Fibroblast of lung (primary cell): ENCODE measurements around the gene LPP. TPM values are rescaled to one million over a fixed set of nuclear protein-coding genes. Genes with fewer than 3 reads are reported as not detected.

Source experiments
- DNase-seq, 2 donors: peaks; one replicate each; pipeline versions ENCODE4 v3.0.0 to v3.0.0-alpha.2; 2010; ENCODE audit warnings: low read depth in 2 of 2
- H2AFZ ChIP-seq: 2 replicates; pipeline ENCODE4 v1.5.1; 2012; ENCODE audit warnings: low read length, control low read depth, inconsistent platforms
- H3K27ac ChIP-seq: 2 replicates; pipeline ENCODE4 v1.5.1; 2011; ENCODE audit warnings: low read length, control low read depth; ENCODE audit not compliant: insufficient read depth
- H3K27me3 ChIP-seq: 2 replicates; pipeline ENCODE4 v1.5.1; 2011; ENCODE audit warnings: mild to moderate bottlenecking, low read length; ENCODE audit not compliant: control insufficient read depth, insufficient read depth
- H3K36me3 ChIP-seq: 2 replicates; pipeline ENCODE4 v1.5.1; 2011; ENCODE audit warnings: low read length; ENCODE audit not compliant: control insufficient read depth, insufficient read depth
- H3K4me1 ChIP-seq: 2 replicates; pipeline ENCODE4 v1.5.1; 2011; ENCODE audit warnings: low read length; ENCODE audit not compliant: control insufficient read depth, insufficient read depth; ENCODE audit errors: extremely low read depth
- H3K4me2 ChIP-seq: 2 replicates; pipeline ENCODE4 v1.5.1; 2011; ENCODE audit warnings: low read length, control low read depth; ENCODE audit not compliant: insufficient read depth; ENCODE audit errors: extremely low read depth
- H3K4me3 ChIP-seq, 4 experiments: fragments of 200-600 bp in 1 of 4; sonication (generic) in 1 of 4; replicated peaks in 1 of 4; 2 replicates each; pipeline ENCODE4 v1.5.1; 2011 to 2016; ENCODE audit warnings: low read length in 4 of 4, low read depth in 3 of 4, mild to moderate bottlenecking in 3 of 4, control low read depth in 2 of 4, inconsistent platforms in 1 of 4, mixed read lengths in 1 of 4; ENCODE audit not compliant: insufficient read depth in 1 of 4; ENCODE audit errors: control extremely low read depth in 1 of 4
- H3K79me2 ChIP-seq: 2 replicates; pipeline ENCODE4 v1.5.1; 2012; ENCODE audit warnings: mild to moderate bottlenecking, low read length, inconsistent platforms; ENCODE audit not compliant: control insufficient read depth, insufficient read depth
- H3K9ac ChIP-seq: 2 replicates; pipeline ENCODE4 v1.5.1; 2011; ENCODE audit warnings: mild to moderate bottlenecking, low read length, control low read depth; ENCODE audit not compliant: insufficient read depth
- H3K9me3 ChIP-seq: 2 replicates; pipeline ENCODE4 v1.5.1; 2012; ENCODE audit warnings: low read depth, low read length; ENCODE audit not compliant: control insufficient read depth, insufficient read depth
- H4K20me1 ChIP-seq: 2 replicates; pipeline ENCODE4 v1.5.1; 2011; ENCODE audit warnings: low read length; ENCODE audit not compliant: control insufficient read depth, insufficient read depth; ENCODE audit errors: extremely low read depth
- CTCF ChIP-seq, 2 donors: IDR thresholded peaks in 1 of 2; conservative IDR thresholded peaks in 1 of 2; 1 replicate in 1 of 2; 2 replicates in 1 of 2; pipeline ENCODE4 v1.5.1; 2011 to 2012; ENCODE audit warnings: low read length in 2 of 2, control low read depth in 1 of 2, inconsistent platforms in 1 of 2, low read depth in 1 of 2, mild to moderate bottlenecking in 1 of 2
- EZH2 ChIP-seq: IDR thresholded peaks from 2 replicates; pipeline ENCODE4 v1.5.1; 2012; ENCODE audit warnings: low read length, control low read depth, mild to moderate bottlenecking; ENCODE audit errors: missing control alignments
- polyA plus RNA-seq, 2 donors: library from polyadenylated mRNA; depleted of rRNA in 1 of 2; stranded (reverse) in 1 of 2; unstranded in 1 of 2; fragments of >200 nt; gene quantifications; 2 replicates each; pipeline ENCODE4 v1.2.1, GENCODE V29; 2011 to 2012; ENCODE audit warnings: missing spikeins in 1 of 2
- total RNA-seq: library from RNA; depleted of rRNA; stranded (reverse); fragments of >200 nt; gene quantifications from 2 replicates; pipeline ENCODE4 v1.2.1, GENCODE V29; 2014

LPP gene
- total and polyA plus RNA-seq, 2 donors (not counting 1 experiment from before 2014, with no cell fraction given): 69.0 to 124 TPM

GRCh38 chr3:188518835-188519452 lies 365.0 kb downstream of the LPP start:
- no peaks in the 10 kb centered on the region for H3K36me3 ChIP-seq
- no peaks in the 10 kb centered on the region for H3K9me3 ChIP-seq
- no peak overlapping the region for H3K27ac ChIP-seq
- TF ChIP-seq CTCF (conservative IDR thresholded peaks at IDR 0.05 in 1 of 2, IDR thresholded peaks at IDR 0.05 in 1 of 2; ENCODE audit: low read depth in 1 of 2, low read length in 2 of 2): no peak
- no peak overlapping the region for H3K4me3 ChIP-seq
- no peak overlapping the region for H3K4me2 ChIP-seq
- H3K4me1 ChIP-seq: no peaks in the 10 kb centered on the region
- peaks cover 8% of the 10 kb centered on the region for H3K79me2 ChIP-seq
- H2AFZ ChIP-seq: no peak overlapping the region
- no peak overlapping the region for H3K9ac ChIP-seq
- no peak for DNase-seq
- H3K27me3 ChIP-seq: no peaks in the 10 kb centered on the region
- no peaks in the 10 kb centered on the region for H4K20me1 ChIP-seq

GRCh38 chr3:188520466-188520865 lies 366.5 kb downstream of the LPP start:
- Histone ChIP-seq H3K36me3 (no peaks in the 10 kb centered on the region), H3K79me2 (peaks cover 3% of the 10 kb centered on the region), H3K4me3 (no peak overlapping the region), H4K20me1 (no peaks in the 10 kb centered on the region), H2AFZ (no peak overlapping the region), H3K9me3 (no peaks in the 10 kb centered on the region), H3K27me3 (no peaks in the 10 kb centered on the region), H3K4me1 (no peaks in the 10 kb centered on the region), H3K4me2 (no peak overlapping the region), H3K27ac (no peak overlapping the region), H3K9ac (no peak overlapping the region)
- TF ChIP-seq EZH2 (no peak), CTCF (conservative IDR thresholded peaks at IDR 0.05 in 1 of 2, IDR thresholded peaks at IDR 0.05 in 1 of 2; ENCODE audit: low read depth in 1 of 2, low read length in 2 of 2) (no peak)
- peak; percentile 47 to 55 for DNase-seq

GRCh38 chr3:188522115-188522514 lies 368.2 kb downstream of the LPP start:
- no peak for TF ChIP-seq CTCF (conservative IDR thresholded peaks at IDR 0.05 in 1 of 2, IDR thresholded peaks at IDR 0.05 in 1 of 2; ENCODE audit: low read depth in 1 of 2, low read length in 2 of 2)
- no peak for TF ChIP-seq EZH2
- Histone ChIP-seq H2AFZ (no peak overlapping the region), H4K20me1 (no peaks in the 10 kb centered on the region), H3K27ac (no peak overlapping the region), H3K4me2 (no peak overlapping the region), H3K4me3 (no peak overlapping the region), H3K9me3 (no peaks in the 10 kb centered on the region), H3K36me3 (no peaks in the 10 kb centered on the region), H3K27me3 (no peaks in the 10 kb centered on the region), H3K79me2 (peaks cover 2% of the 10 kb centered on the region), H3K9ac (no peak overlapping the region), H3K4me1 (no peaks in the 10 kb centered on the region)
- no peak for DNase-seq
